Sigmoid colon (tissue), 4 donors: ENCODE results near the gene ANKRD50.

Source experiments
- EP300 ChIP-seq, 4 donors: sonication (generic); formaldehyde crosslinking; IDR thresholded peaks; one replicate each; pipeline ENCODE4 v1.6.1; 2017; ENCODE audit warnings: antibody characterized with exemption in 4 of 4
- TF ChIP-seq, protein P1 (sequence below), 4 experiments: fragments of 450-650 bp in 3 of 4; fragments of 200-600 bp in 1 of 4; IDR thresholded peaks; one replicate each; pipeline ENCODE4 v1.5.1; 2016 to 2019; ENCODE audit warnings: antibody characterized with exemption in 4 of 4, mild to moderate bottlenecking in 3 of 4, moderate library complexity in 2 of 4

DNA sequence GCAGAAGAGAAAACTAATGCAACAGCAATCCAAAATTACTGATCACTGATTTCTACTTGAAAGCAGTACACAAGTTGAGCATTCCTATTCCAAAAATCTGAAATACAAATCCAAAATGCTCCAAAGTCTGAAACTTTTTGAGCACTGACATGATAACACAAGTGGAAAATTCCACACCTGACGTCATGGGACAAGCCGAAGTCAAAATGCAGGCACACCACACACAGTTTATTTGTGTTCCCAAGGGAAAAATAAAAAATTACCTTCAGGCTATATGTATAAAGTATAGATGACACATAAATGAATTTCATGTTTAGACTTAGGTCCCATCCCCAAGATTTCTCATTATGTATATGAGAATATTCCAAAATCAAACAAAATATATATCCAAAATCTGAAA lies 20.7 kb downstream of the ANKRD50 start:
- TF ChIP-seq, protein P1, sequence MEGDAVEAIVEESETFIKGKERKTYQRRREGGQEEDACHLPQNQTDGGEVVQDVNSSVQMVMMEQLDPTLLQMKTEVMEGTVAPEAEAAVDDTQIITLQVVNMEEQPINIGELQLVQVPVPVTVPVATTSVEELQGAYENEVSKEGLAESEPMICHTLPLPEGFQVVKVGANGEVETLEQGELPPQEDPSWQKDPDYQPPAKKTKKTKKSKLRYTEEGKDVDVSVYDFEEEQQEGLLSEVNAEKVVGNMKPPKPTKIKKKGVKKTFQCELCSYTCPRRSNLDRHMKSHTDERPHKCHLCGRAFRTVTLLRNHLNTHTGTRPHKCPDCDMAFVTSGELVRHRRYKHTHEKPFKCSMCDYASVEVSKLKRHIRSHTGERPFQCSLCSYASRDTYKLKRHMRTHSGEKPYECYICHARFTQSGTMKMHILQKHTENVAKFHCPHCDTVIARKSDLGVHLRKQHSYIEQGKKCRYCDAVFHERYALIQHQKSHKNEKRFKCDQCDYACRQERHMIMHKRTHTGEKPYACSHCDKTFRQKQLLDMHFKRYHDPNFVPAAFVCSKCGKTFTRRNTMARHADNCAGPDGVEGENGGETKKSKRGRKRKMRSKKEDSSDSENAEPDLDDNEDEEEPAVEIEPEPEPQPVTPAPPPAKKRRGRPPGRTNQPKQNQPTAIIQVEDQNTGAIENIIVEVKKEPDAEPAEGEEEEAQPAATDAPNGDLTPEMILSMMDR (IDR thresholded peaks at IDR 0.05): no peak
- no peak for TF ChIP-seq EP300 (IDR thresholded peaks at IDR 0.05)
